ENCODE measurements around the gene ROBO3.
A peak's percentile ranks its signal among the peaks of the same experiment; 100 is the strongest.

The ROBO3 gene

DNA sequence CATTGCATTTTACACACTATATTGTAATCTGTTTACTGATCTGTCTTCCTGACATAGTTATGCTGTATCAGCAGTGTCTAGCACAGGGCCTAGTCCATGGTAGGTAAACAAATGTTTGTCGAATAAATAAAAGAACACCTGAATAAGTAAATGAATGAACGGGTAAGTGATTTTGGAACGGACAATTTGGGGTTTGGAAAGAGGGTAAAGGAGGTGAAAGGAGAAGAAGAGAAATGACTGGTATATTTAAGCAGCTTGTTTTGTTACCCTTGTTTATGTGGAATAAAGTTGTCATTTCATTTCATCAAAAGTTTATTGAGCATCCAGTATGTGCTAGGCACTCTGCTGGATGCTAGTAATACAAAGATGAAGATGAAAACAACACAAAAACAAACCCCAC, 53.7 kb downstream of the ROBO3 start, which contains the start of gene HEPN1:
HEPN1 (plus strand) TSS at position 301 of the 400 bp plus-strand sequence.
- no peak for DNase-seq
- H3K9me3 ChIP-seq (ENCODE audit: control extremely low read depth in 1 of 5, control insufficient read depth in 4 of 5, insufficient read depth in 2 of 5, low read depth in 1 of 5, low read length in 4 of 5) = peaks cover 0 to 3% (median 0%) of the 10 kb centered on the region in 5 experiments
- H3K36me3 ChIP-seq (ENCODE audit: control insufficient read depth in 4 of 4, insufficient read depth in 4 of 4, low read length in 3 of 4) = no peaks in the 10 kb centered on the region
- peaks cover 0 to 13% (median 11%) of the 10 kb centered on the region in 4 experiments for H3K4me1 ChIP-seq (ENCODE audit: control extremely low read depth in 1 of 4, control insufficient read depth in 4 of 4, insufficient read depth in 4 of 4, low read length in 3 of 4)
- H3K4me3 ChIP-seq (ENCODE audit: control insufficient read depth in 1 of 7, extremely low read depth in 1 of 7, insufficient read depth in 4 of 7, low read depth in 2 of 7, low read length in 6 of 7) = no peak within 1 kb of the TSS
- WGBS (ENCODE audit: insufficient coverage) = 100% methylated on average over 2 of the region's 3 CpGs
- ChIA-PET CTCF (interaction anchor here (1.7 to 4.7 kb wide), 2 partner anchors 20 to 53 kb away, joined by 5 to 19 read pairs; partner anchors contain the start of genes ROBO3 and ROBO4), POLR2A (no interaction called here)
- H3K27ac ChIP-seq (ENCODE audit: insufficient read depth in 1 of 2, low read depth in 1 of 2, low read length in 2 of 2, poor library complexity in 1 of 2, severe bottlenecking in 2 of 2) = no peak within 1 kb of the TSS
- peaks cover 0 to 13% (median 9%) of the 10 kb centered on the region in 5 experiments for H3K27me3 ChIP-seq (replicated peaks in 2 of 5; ENCODE audit: control insufficient read depth in 4 of 5, insufficient read depth in 5 of 5, low read length in 4 of 5)

GRCh38 chr11:124919898-124920297, 54.7 kb downstream of the ROBO3 start:
- Histone ChIP-seq H3K27ac (ENCODE audit: insufficient read depth in 1 of 2, low read depth in 1 of 2, low read length in 2 of 2, poor library complexity in 1 of 2, severe bottlenecking in 2 of 2) (no peak overlapping the region), H3K9me3 (ENCODE audit: control extremely low read depth in 1 of 5, control insufficient read depth in 4 of 5, insufficient read depth in 2 of 5, low read depth in 1 of 5, low read length in 4 of 5) (peaks cover 0 to 3% (median 0%) of the 10 kb centered on the region in 5 experiments), H3K4me1 (ENCODE audit: control extremely low read depth in 1 of 4, control insufficient read depth in 4 of 4, insufficient read depth in 4 of 4, low read length in 3 of 4) (peaks cover 0 to 13% (median 11%) of the 10 kb centered on the region in 4 experiments), H3K27me3 (replicated peaks in 2 of 5; ENCODE audit: control insufficient read depth in 4 of 5, insufficient read depth in 5 of 5, low read length in 4 of 5) (peaks cover 0 to 15% (median 9%) of the 10 kb centered on the region in 5 experiments), H3K36me3 (ENCODE audit: control insufficient read depth in 4 of 4, insufficient read depth in 4 of 4, low read length in 3 of 4) (no peaks in the 10 kb centered on the region), H3K4me3 (ENCODE audit: control insufficient read depth in 1 of 7, extremely low read depth in 1 of 7, insufficient read depth in 4 of 7, low read depth in 2 of 7, low read length in 6 of 7) (no peak overlapping the region)
- CTCF ChIA-PET = interaction anchor here (1.6 to 4.7 kb wide), 3 partner anchors 21 to 54 kb away, joined by 5 to 19 read pairs (median 6); partner anchors contain the start of genes ROBO3 and ROBO4
- DNase-seq = no peak
- POLR2A ChIA-PET = no interaction called here
- no CpG with 5 or more reads among the region's 2 CpGs for WGBS (ENCODE audit: insufficient coverage)

DNA sequence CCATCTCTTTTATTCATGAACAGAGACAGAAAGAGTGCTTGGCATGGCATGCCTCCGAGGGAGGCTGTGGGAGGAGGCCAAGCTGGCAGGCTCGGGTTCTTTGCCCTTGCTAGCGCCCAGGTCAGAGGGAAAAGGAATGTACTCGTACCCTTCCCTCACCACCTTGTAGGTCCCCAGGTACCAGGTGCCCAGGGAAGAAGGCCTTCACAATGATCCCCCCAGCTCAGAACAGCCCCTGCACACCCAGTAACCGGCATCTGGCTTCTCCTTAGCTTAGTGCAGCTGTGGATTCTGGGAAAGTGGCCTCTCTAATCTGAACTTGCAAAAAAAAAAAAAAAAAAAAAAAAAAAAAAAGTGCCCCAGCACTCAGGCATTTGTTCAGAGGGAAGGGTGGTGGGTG, 55.1 kb downstream of the ROBO3 start:
- no peak for DNase-seq
- Histone ChIP-seq H3K27ac (ENCODE audit: insufficient read depth in 1 of 2, low read depth in 1 of 2, low read length in 2 of 2, poor library complexity in 1 of 2, severe bottlenecking in 2 of 2) (no peak overlapping the region), H3K9me3 (ENCODE audit: control extremely low read depth in 1 of 5, control insufficient read depth in 4 of 5, insufficient read depth in 2 of 5, low read depth in 1 of 5, low read length in 4 of 5) (peaks cover 0 to 3% (median 0%) of the 10 kb centered on the region in 5 experiments), H3K4me1 (ENCODE audit: control extremely low read depth in 1 of 4, control insufficient read depth in 4 of 4, insufficient read depth in 4 of 4, low read length in 3 of 4) (peaks cover 0 to 13% (median 11%) of the 10 kb centered on the region in 4 experiments), H3K36me3 (ENCODE audit: control insufficient read depth in 4 of 4, insufficient read depth in 4 of 4, low read length in 3 of 4) (no peaks in the 10 kb centered on the region), H3K4me3 (ENCODE audit: control insufficient read depth in 1 of 7, extremely low read depth in 1 of 7, insufficient read depth in 4 of 7, low read depth in 2 of 7, low read length in 6 of 7) (peak overlapping the region in 3 of 7 experiments; percentile 38 to 65 (median 52)), H3K27me3 (replicated peaks in 2 of 5; ENCODE audit: control insufficient read depth in 4 of 5, insufficient read depth in 5 of 5, low read length in 4 of 5) (peaks cover 0 to 15% (median 9%) of the 10 kb centered on the region in 5 experiments)
- POLR2A ChIA-PET = no interaction called here
- WGBS (ENCODE audit: insufficient coverage) = 100% methylated on average over 3 of the region's 5 CpGs
- CTCF ChIA-PET = interaction anchor here (1.0 to 4.7 kb wide), 4 partner anchors 18 to 54 kb away, joined by 3 to 19 read pairs (median 6); partner anchors contain the start of genes ROBO3 and ROBO4

DNA sequence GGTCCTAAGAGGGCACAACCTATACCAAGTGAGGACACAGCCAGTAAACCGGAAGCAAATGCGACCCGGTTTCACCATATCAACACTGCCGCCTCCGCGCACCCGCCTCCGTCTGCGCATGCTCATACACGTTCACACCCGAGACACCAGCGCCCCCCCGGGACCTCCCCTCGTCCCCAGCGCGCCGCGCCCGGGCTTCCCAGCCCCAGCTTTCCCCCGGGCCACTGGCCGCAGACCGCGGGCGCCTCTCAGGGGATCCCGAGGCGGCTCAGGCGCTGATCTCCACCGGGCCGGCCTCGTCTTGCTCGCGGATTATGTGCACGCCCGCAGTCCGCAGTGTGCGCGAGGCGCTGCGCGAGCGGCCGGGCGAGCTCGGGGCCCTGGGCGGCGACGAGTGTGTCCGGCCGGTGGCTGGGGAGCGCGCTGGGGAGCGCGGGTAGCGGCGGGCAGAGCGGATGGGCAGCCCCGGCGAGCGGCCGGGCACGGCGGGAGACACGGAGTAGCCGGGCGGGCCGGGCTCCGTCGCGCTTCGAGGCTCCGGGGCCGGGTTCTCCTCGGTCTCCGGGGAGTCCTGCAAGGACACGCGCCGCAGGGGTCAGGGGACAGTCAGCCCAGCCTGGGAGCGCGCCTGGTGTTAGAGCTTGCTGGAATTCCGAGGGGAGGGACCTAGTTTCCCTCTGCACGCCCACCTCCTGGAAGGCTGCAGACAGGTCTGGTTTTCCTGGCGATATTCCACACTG, 55.8 kb downstream of the ROBO3 start:
- Histone ChIP-seq H3K27me3 (replicated peaks in 2 of 5; ENCODE audit: control insufficient read depth in 4 of 5, insufficient read depth in 5 of 5, low read length in 4 of 5) (peaks cover 0 to 15% (median 9%) of the 10 kb centered on the region in 5 experiments), H3K9me3 (ENCODE audit: control extremely low read depth in 1 of 5, control insufficient read depth in 4 of 5, insufficient read depth in 2 of 5, low read depth in 1 of 5, low read length in 4 of 5) (peaks cover 0 to 3% (median 0%) of the 10 kb centered on the region in 5 experiments), H3K36me3 (ENCODE audit: control insufficient read depth in 4 of 4, insufficient read depth in 4 of 4, low read length in 3 of 4) (no peaks in the 10 kb centered on the region), H3K4me1 (ENCODE audit: control extremely low read depth in 1 of 4, control insufficient read depth in 4 of 4, insufficient read depth in 4 of 4, low read length in 3 of 4) (peaks cover 0 to 13% (median 11%) of the 10 kb centered on the region in 4 experiments), H3K27ac (ENCODE audit: insufficient read depth in 1 of 2, low read depth in 1 of 2, low read length in 2 of 2, poor library complexity in 1 of 2, severe bottlenecking in 2 of 2) (no peak overlapping the region), H3K4me3 (ENCODE audit: control insufficient read depth in 1 of 7, extremely low read depth in 1 of 7, insufficient read depth in 4 of 7, low read depth in 2 of 7, low read length in 6 of 7) (peak overlapping the region in 5 of 7 experiments; percentile 7 to 65 (median 38))
- DNase-seq = peak; percentile 86 to 93 (median 92)
- CTCF ChIA-PET = interaction anchor here (1.0 to 4.7 kb wide), 3 partner anchors 17 to 45 kb away, joined by 3 to 19 read pairs (median 6); partner anchors contain the start of gene ROBO4
- POLR2A ChIA-PET = no interaction called here
- 14% methylated on average over 74 of the region's 82 CpGs for WGBS (ENCODE audit: insufficient coverage)

DNA sequence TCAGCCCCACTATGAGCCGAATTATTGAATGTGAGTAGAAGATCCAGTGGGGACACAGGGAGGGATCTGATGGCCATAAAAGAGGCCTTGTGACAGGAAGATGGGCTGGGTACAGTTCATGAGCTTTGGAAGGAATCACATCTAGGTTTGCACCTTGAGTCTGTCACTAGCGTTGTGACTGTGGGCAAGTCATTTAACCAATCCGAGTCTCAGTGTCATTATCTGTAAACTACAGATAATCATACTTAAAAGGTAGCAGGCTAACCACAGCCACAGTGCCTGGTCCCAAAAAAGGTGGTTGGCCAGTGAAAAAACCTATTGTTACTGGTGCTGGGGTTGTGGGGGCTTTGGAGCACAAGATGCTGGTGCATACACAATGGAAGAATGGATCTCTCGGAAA, 57.6 kb downstream of the ROBO3 start:
- Histone ChIP-seq H3K27me3 (replicated peaks in 2 of 5; ENCODE audit: control insufficient read depth in 4 of 5, insufficient read depth in 5 of 5, low read length in 4 of 5) (peaks cover 0 to 13% (median 9%) of the 10 kb centered on the region in 5 experiments), H3K9me3 (ENCODE audit: control extremely low read depth in 1 of 5, control insufficient read depth in 4 of 5, insufficient read depth in 2 of 5, low read depth in 1 of 5, low read length in 4 of 5) (peaks cover 0 to 3% (median 0%) of the 10 kb centered on the region in 5 experiments), H3K36me3 (ENCODE audit: control insufficient read depth in 4 of 4, insufficient read depth in 4 of 4, low read length in 3 of 4) (no peaks in the 10 kb centered on the region), H3K4me1 (ENCODE audit: control extremely low read depth in 1 of 4, control insufficient read depth in 4 of 4, insufficient read depth in 4 of 4, low read length in 3 of 4) (peaks cover 0 to 13% (median 11%) of the 10 kb centered on the region in 4 experiments), H3K4me3 (ENCODE audit: control insufficient read depth in 1 of 7, extremely low read depth in 1 of 7, insufficient read depth in 4 of 7, low read depth in 2 of 7, low read length in 6 of 7) (no peak overlapping the region), H3K27ac (ENCODE audit: insufficient read depth in 1 of 2, low read depth in 1 of 2, low read length in 2 of 2, poor library complexity in 1 of 2, severe bottlenecking in 2 of 2) (no peak overlapping the region)
- ChIA-PET POLR2A (no interaction called here), CTCF (interaction anchor here (4.7 kb wide), 1 partner anchor 24 kb away, joined by 19 read pairs; the partner anchor contains the start of gene ROBO4)
- WGBS (ENCODE audit: insufficient coverage) = 98% methylated on average over 4 of the region's 4 CpGs
- peak in 1 of 3 donors; percentile 13 for DNase-seq

DNA sequence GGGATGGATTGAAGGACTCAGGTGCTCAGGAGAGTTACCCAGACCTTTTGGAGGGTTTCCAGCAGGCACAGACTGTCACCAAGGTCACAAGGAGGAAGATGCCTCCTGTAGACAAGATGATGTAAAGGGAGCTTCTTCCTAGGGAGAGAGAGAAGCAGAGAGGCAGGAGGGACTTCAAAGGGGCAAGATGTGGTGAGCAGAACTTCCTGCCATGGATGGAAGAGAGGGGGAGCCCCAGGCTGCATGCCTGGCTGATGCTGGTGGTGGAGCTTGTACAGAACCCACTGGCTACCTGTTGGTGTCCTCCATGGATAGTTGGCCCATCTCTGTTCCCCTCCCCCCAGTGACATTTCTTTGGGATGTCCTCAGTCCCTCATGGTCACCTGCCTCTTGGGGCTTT, 58.1 kb downstream of the ROBO3 start:
- Histone ChIP-seq H3K9me3 (ENCODE audit: control extremely low read depth in 1 of 5, control insufficient read depth in 4 of 5, insufficient read depth in 2 of 5, low read depth in 1 of 5, low read length in 4 of 5) (peaks cover 0 to 3% (median 0%) of the 10 kb centered on the region in 5 experiments), H3K4me1 (ENCODE audit: control extremely low read depth in 1 of 4, control insufficient read depth in 4 of 4, insufficient read depth in 4 of 4, low read length in 3 of 4) (peaks cover 0 to 13% (median 11%) of the 10 kb centered on the region in 4 experiments), H3K27me3 (replicated peaks in 2 of 5; ENCODE audit: control insufficient read depth in 4 of 5, insufficient read depth in 5 of 5, low read length in 4 of 5) (peaks cover 0 to 13% (median 9%) of the 10 kb centered on the region in 5 experiments), H3K27ac (ENCODE audit: insufficient read depth in 1 of 2, low read depth in 1 of 2, low read length in 2 of 2, poor library complexity in 1 of 2, severe bottlenecking in 2 of 2) (no peak overlapping the region), H3K4me3 (ENCODE audit: control insufficient read depth in 1 of 7, extremely low read depth in 1 of 7, insufficient read depth in 4 of 7, low read depth in 2 of 7, low read length in 6 of 7) (no peak overlapping the region), H3K36me3 (ENCODE audit: control insufficient read depth in 4 of 4, insufficient read depth in 4 of 4, low read length in 3 of 4) (no peaks in the 10 kb centered on the region)
- no peak for DNase-seq
- ChIA-PET POLR2A (no interaction called here), CTCF (interaction anchor here (1.5 to 4.7 kb wide), 2 partner anchors 12 to 25 kb away, joined by 3 to 19 read pairs; partner anchors contain the start of genes HEPACAM and ROBO4)
